HG02798 (cell line): ENCODE measurements around the gene CCNB3.
"Not testable (repeated sequence)": the region's sequence is repeated elsewhere in the genome, so short reads cannot be mapped to it uniquely, and the experiment has no call there.

Source experiments
- ATAC-seq: cut with Tn5 transposase; IDR thresholded peaks from one replicate; pipeline ENCODE4 v1.9.1; 2021; ENCODE audit warnings: mild to moderate bottlenecking; ENCODE audit not compliant: unreplicated experiment, poor library complexity

Gene CCNB3

DNA sequence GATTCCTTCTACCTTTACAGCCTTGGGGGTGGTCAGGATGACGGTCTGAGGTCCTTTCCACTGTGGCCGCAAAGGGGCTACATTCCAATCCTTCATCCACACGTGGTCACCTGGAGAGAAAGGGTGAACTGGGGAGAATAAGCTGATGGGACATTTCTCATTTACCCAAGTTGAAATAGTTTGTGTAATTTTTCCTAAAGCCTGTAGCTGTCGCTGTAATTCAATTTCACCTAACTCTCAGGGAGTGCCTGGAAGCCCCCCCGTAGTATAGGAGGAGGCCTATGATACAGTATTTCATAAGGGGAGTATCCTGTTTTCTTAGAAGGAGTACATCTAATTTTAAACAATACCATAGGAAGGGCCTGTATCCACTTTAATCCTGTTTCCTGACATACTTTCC is 128.1 kb downstream of the CCNB3 start:
- not testable (repeated sequence) for ATAC-seq

DNA sequence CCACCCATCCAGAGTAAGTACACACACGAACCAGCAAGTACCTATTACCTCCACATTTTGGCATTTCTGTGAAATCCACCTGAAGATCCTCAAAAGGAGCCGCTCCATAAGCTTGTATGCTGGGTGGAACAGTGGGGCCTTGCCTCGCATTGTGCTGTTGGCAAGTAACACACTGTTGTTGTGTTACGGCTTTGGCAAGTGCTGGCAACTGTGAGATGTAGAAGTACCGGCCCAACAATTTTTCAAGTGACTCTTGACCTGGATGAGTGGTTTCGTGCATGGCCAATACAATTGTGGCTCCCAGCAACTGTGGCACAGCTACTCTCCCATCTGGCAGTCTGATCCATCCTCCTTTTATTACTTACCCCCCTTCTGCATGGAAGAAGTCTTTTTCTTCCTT is 128.7 kb downstream of the CCNB3 start:
- ATAC-seq = no peak

DNA sequence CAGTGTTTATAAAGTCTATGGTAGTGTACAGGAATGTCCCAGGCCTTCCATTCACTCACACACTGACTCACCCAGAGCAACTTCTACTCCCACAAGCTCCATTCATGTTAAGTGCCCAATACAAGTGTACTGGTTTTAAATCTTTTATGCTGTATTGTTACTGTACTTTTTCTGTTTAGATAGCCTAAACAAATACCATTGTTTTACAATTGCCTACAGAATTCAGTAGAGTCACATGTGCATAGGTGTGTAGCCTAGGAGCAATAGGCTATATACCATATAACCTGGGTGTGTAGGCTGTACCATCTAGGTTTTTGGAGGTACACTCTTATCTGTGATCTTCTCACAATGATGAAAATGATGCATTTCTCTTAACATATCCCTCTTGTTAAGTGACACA is 139.4 kb downstream of the CCNB3 start:
- no peak for ATAC-seq

DNA sequence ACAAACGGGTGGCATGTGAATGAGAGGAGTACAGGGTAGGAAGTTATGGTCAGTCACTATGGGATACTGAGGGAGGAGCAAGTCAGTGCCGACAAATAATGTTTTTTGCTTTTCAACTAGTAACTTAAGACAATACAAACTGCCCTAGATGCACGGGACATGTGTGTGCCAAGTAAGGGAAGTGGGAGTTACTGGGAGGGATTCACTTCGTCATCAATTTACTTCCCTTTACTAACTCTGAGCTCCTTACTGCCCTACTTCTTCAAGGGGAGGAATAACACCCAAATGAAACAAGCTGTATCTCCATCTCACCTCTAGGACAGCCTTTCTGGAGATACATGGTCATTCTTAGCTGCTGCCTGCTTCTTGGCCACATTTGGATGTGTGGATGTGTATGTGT is 168.4 kb downstream of the CCNB3 start:
- ATAC-seq = no peak

DNA sequence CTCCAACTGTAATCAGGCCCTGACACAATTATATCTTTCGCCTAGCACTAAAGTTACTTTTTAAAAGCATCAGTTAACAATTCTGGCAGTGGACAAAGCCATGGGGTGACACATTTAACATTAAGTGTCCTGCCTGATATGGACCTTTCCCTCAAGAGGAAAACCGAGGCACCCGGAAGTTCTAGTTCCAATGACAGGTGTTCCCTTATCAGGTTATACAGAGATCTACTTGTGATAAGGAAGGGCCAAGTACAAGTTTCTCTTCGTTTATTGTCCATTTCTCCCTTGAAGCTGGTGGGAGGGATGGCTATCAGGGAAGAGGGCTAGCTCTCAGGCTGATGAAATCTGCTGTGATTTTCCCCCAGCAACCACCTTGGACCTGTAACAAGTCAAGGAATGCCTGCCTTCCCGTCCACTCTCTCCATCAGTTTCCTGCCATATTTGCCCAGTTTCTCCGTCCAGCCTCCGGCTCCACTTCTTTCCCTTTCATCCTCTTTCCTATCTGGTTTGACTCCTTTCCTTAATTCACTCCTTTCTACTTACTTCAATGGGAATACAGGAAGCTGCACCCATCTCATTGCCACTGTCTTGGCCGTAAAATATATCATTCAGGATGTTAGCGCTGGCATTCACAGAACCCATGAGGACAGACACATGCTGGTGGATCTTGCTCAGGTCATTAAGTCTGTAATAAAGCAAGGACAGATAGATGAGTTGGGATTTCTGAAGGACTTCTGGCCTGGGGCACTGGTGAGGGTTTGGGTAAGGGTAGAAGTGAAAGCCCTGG is 171.1 kb downstream of the CCNB3 start:
- no peak for ATAC-seq

DNA sequence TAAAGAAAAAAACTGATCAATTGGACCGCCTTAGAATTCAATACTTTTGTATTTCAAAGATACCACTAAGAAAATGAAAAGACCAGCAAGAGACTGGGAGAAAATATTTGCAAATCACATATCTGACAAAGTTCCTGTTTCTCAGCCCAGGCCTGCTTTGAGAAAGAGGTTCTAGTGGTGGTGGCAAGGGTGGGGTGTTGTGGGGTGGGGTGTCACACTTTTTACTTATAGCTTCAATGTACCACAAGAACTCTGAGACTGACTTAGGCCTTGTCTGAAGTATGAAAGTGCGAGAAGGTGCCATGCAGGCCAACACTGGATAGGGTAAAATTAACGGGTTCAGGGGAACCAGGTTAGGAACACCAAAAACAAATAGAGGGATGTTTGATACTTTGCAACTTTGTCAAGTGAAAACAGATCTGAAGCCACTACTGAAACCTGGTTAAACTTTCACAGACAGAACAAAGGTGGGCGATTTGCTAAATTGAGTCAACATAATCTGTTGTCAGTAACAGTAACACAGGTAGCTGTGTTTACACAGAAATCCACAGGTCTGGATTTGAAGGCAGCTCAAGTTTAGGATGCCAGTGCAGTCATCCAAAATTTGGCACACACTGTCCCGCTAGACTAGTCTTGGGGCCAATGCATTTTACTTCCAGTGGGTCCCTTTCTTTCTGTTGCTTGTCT is 177.3 kb downstream of the CCNB3 start:
- no peak for ATAC-seq

DNA sequence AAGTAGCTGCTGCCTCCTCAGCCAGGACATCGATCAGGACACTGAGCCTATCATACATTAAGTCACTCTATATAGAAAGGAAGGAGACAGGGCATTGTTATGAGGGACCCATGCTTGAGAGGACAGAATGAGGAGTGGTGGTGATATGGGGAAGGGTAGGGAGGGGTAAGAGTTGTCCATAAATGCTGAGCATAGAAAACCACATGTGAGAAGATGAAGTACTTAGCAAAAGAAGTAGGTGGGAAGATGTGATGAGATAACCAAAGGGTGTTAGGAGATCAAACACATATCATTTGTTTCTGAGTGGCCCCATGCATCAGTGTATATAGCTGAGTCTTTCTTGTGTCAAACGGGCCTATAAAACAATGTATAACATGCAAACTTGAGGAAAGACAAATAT is 182.0 kb downstream of the CCNB3 start:
- no peak for ATAC-seq

DNA sequence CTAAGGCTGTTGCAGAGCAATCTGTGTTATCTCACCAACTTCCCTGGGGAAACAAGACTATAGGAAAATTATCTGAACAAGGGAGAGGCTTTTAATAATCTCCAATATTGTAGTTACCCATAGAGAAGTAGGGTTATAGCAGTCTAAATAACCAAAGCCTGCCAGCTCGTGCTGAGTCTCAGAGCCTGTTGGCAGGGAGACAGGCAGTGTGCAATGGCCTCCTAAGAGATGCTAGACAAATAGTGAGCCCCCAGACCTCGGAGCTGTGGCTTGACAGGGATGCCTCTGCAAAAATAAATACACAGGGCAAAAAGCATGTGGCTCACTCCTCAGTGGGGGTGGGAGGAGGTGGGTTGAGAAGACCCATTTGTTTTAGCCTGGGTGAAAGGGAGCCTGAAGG is 189.3 kb downstream of the CCNB3 start:
- no peak for ATAC-seq
